Measurements from ENCODE around the gene MEA1.

Gene MEA1

GRCh38 chr6:42978839-42979522 is 34.8 kb downstream of the MEA1 start, which contains the start of gene PEX6 (continued):
- TF ChIP-seq ZNF398 (tag by site-specific recombination; IDR thresholded peaks at IDR 0.05): peak; percentile 60; the same call in 1 of the 2 replicates
- 0 out of 2 replicates have a peak, but pooled peaks have one; percentile 23 for TF ChIP-seq ZNF76 (tag by site-specific recombination; IDR thresholded peaks at IDR 0.05; ENCODE audit: borderline replicate concordance, low read depth)
- TF ChIP-seq ZNF549 (tag by site-specific recombination; IDR thresholded peaks at IDR 0.05): no peak
- TF ChIP-seq ZNF768 (tag by site-specific recombination; IDR thresholded peaks at IDR 0.05): no peak
- no peak for TF ChIP-seq ZNF132 (tag by site-specific recombination; IDR thresholded peaks at IDR 0.05; ENCODE audit: borderline replicate concordance)
- no peak for TF ChIP-seq ZNF341 (tag by site-specific recombination; IDR thresholded peaks at IDR 0.05; ENCODE audit: low read depth)
- no peak for TF ChIP-seq ZNF140 (tag by site-specific recombination; IDR thresholded peaks at IDR 0.05)
- TF ChIP-seq OSR2 (tag by site-specific recombination; IDR thresholded peaks at IDR 0.05): peak; percentile 30; the same call in 1 of the 2 replicates
- no peak for TF ChIP-seq ZNF311 (tag by site-specific recombination; IDR thresholded peaks at IDR 0.05; ENCODE audit: borderline replicate concordance)
- peak; percentile 76 for TF ChIP-seq GLIS1 (tag by site-specific recombination; IDR thresholded peaks at IDR 0.05)
- TF ChIP-seq AEBP2 (tag by site-specific recombination; IDR thresholded peaks at IDR 0.05; ENCODE audit: borderline replicate concordance): no peak
- no peak; the same call in 1 of the 2 replicates for TF ChIP-seq ZFP37 (tag by site-specific recombination; IDR thresholded peaks at IDR 0.05)
- TF ChIP-seq SP3 (tag by site-specific recombination; IDR thresholded peaks at IDR 0.05): peak; percentile 40; the same call in 1 of the 2 replicates
- TF ChIP-seq ZBTB8A (tag by site-specific recombination; IDR thresholded peaks at IDR 0.05): peak; percentile 30; the same call in 1 of the 2 replicates
- peak; percentile 96 for TF ChIP-seq PRDM10 (tag by site-specific recombination; IDR thresholded peaks at IDR 0.05)
- no peak for TF ChIP-seq ZNF621 (tag by site-specific recombination; IDR thresholded peaks at IDR 0.05)
- no peak for TF ChIP-seq ZNF514 (tag by site-specific recombination; IDR thresholded peaks at IDR 0.05)
- no peak for TF ChIP-seq ZNF785 (tag by site-specific recombination; IDR thresholded peaks at IDR 0.05)
- no peak for TF ChIP-seq ZFP3 (tag by site-specific recombination; IDR thresholded peaks at IDR 0.05; ENCODE audit: low read depth)
- TF ChIP-seq ZNF501 (tag by site-specific recombination; IDR thresholded peaks at IDR 0.05): peak; percentile 83; the same call in 1 of the 2 replicates
- TF ChIP-seq MEIS1 (CRISPR knock-in tag; IDR thresholded peaks at IDR 0.05; ENCODE audit: borderline replicate concordance): no peak
- no peak for TF ChIP-seq ZNF560 (tag by site-specific recombination; IDR thresholded peaks at IDR 0.05; ENCODE audit: borderline replicate concordance)
- no peak for TF ChIP-seq ZNF488 (tag by site-specific recombination; IDR thresholded peaks at IDR 0.05)
- TF ChIP-seq YY1 (tag by site-specific recombination; IDR thresholded peaks at IDR 0.05): peak; percentile 54; the same call in 1 of the 2 replicates
- TF ChIP-seq ZNF148 (tag by site-specific recombination; IDR thresholded peaks at IDR 0.05; ENCODE audit: borderline replicate concordance): no peak
- no peak for TF ChIP-seq ZNF530 (tag by site-specific recombination; IDR thresholded peaks at IDR 0.05; ENCODE audit: low read depth)
- no peak for TF ChIP-seq KLF7 (tag by site-specific recombination; IDR thresholded peaks at IDR 0.05; ENCODE audit: borderline replicate concordance)
- no peak for TF ChIP-seq ZNF558 (tag by site-specific recombination; IDR thresholded peaks at IDR 0.05)
- no peak for TF ChIP-seq ZNF169 (tag by site-specific recombination; IDR thresholded peaks at IDR 0.05)
